Astrocyte (in vitro differentiated cells and primary cell): Measurements from ENCODE around the gene WDR27.

Source experiments
- CTCF ChIP-seq: IDR thresholded peaks from 2 replicates; pipeline ENCODE4 v1.5.1; 2011; ENCODE audit warnings: low read depth, mild to moderate bottlenecking, inconsistent platforms, low read length, moderate library complexity; ENCODE audit not compliant: insufficient read depth
- EZH2 ChIP-seq: IDR thresholded peaks from 2 replicates; pipeline ENCODE4 v1.6.1; 2012; ENCODE audit warnings: mild to moderate bottlenecking, low read length, inconsistent platforms; ENCODE audit not compliant: insufficient read depth

- no peak for TF ChIP-seq CTCF
- no peak for TF ChIP-seq EZH2
Observed at GRCh38 chr6:169445661-169446581, 255.9 kb downstream of the WDR27 start.
